Heart right ventricle (tissue), 16 donors: Measurements from ENCODE around the gene NANOS3. TPM values are rescaled to one million over a fixed set of nuclear protein-coding genes. Genes with fewer than 3 reads are reported as not detected.

Experiments
- ATAC-seq, 8 donors: fragments of 200-7000 bp; cut with Tn5 transposase; one replicate each; pipeline ENCODE4 v1.9.1; 2020; ENCODE audit warnings: mild to moderate bottlenecking in 8 of 8, moderate library complexity in 8 of 8, moderate number of reproducible peaks in 1 of 8
- DNase-seq, 2 donors: peaks; one replicate each; pipeline ENCODE4 v3.0.0-alpha.2; 2020
- H3K27ac ChIP-seq, 10 donors: fragments of 200-600 bp; sonication (generic) in 2 of 10; one replicate each; pipeline versions ENCODE4 v1.5.0 to v1.8.0; 2020 to 2022; ENCODE audit warnings: mild to moderate bottlenecking in 3 of 10
- H3K27me3 ChIP-seq, 7 donors: fragments of 200-600 bp; one replicate each; pipeline ENCODE4 v1.8.0; 2021 to 2022; ENCODE audit warnings: mild to moderate bottlenecking in 2 of 7
- H3K36me3 ChIP-seq, 9 donors: fragments of 200-600 bp; sonication (generic) in 1 of 9; one replicate each; pipeline versions ENCODE4 v1.5.0 to v1.8.0; 2020 to 2022; ENCODE audit warnings: mild to moderate bottlenecking in 2 of 9
- H3K4me1 ChIP-seq, 9 donors: fragments of 200-600 bp; sonication (generic) in 1 of 9; one replicate each; pipeline versions ENCODE4 v1.5.0 to v1.8.0; 2020 to 2022; ENCODE audit warnings: mild to moderate bottlenecking in 4 of 9
- H3K4me3 ChIP-seq, 10 donors: fragments of 200-600 bp; sonication (generic) in 2 of 10; one replicate each; pipeline versions ENCODE4 v1.5.0 to v1.8.0; 2020 to 2022; ENCODE audit warnings: mild to moderate bottlenecking in 7 of 10, moderate library complexity in 2 of 10
- H3K9me3 ChIP-seq, 11 donors: fragments of 200-600 bp in 10 of 11; sonication (generic) in 2 of 11; one replicate each; pipeline versions ENCODE4 v1.5.0 to v1.8.0; 2013 to 2022; ENCODE audit warnings: mild to moderate bottlenecking in 2 of 11, control low read depth in 1 of 11, moderate library complexity in 1 of 11
- WGBS, 2 donors: extraction: QIAGEN DNeasy Blood & Tissue Kit; methylation state at CpG; one replicate each; pipeline ENCODE4 v1.1.7; 2013; ENCODE audit warnings: inconsistent platforms in 1 of 2; 5-methylcytosine and 5-hydroxymethylcytosine counted together
- intact Hi-C, 10 donors: fragments of 100-400 bp; cut with DNase I; formaldehyde crosslinking; loops; one replicate each; pipeline versions ENCODE4 v1.11.1 to v1.14.2; 2022
- polyA plus RNA-seq, 2 donors: library from polyadenylated mRNA; stranded (reverse); fragments of 200-250 nt; gene quantifications; one replicate each; pipeline ENCODE4 v1.2.3, GENCODE V29; 2013
- total RNA-seq, 10 donors: library from RNA; stranded (reverse); fragmentation: NEBNext Ultra II Directional in 3 of 10; extraction: Animal tissue kit (Norgen Biotek cat#: 25700) in 3 of 10; gene quantifications; one replicate each; pipeline versions ENCODE4 v1.2.1 to v1.2.4, GENCODE V29; 2021 to 2023
- TF ChIP-seq, protein P1 (sequence below), 9 donors: fragments of 200-600 bp; sonication (generic) in 2 of 9; IDR thresholded peaks; one replicate each; pipeline versions ENCODE4 v1.5.0 to v1.8.0; 2021 to 2022; ENCODE audit warnings: antibody characterized with exemption in 9 of 9, mild to moderate bottlenecking in 5 of 9, moderate library complexity in 1 of 9
- donor health status: Arrhythmogenic right ventricular cardiomyopathy.
- donor health status: ischemic (EF 13 %, LVEDD 7.1; RV severe dilation, severe dysfunction).
- donor health status: healthy with polysubstance abuse.
- donor health status: DM: no; HTN: yes; CAD: no.
- donor health status: DM: no; HTN: no; CAD: no.
- donor health status: ischemic (EF 25% LVEDD 6.9; RV normal size, moderate dysfunction).
- donor health status: ischemic (EF 25% LVEDD 5.7; RV mildly dilated, moderate dysfunction).
- donor health status: healthy.
- donor health status: DM: yes; HTN: yes; CAD: no.
- donor health status: Ischemic cardiomyopathy.
- donor health status: ischemic (EF 35%, LVEDD 5.7; RV mildly dilated, moderate dysfunction).
- donor health status: nonischemic (EF 11% LVEDD 7.7; RV severe dilation, severe dysfunction).
- donor health status: DM: yes; HTN: yes; CAD: no.
- donor health status: PGD.
- donor health status: ischemic (EF 29% LVEDD 5.4; RV normal size, mild dysfunction).
- donor health status: nonischemic (EF 23%, LVEDD 6.1; RV moderate dilation, normal function).

Gene NANOS3
- total and polyA plus RNA-seq, 12 donors: 0.37 to 2.9 (median 0.98) TPM; not detected in 4

DNA sequence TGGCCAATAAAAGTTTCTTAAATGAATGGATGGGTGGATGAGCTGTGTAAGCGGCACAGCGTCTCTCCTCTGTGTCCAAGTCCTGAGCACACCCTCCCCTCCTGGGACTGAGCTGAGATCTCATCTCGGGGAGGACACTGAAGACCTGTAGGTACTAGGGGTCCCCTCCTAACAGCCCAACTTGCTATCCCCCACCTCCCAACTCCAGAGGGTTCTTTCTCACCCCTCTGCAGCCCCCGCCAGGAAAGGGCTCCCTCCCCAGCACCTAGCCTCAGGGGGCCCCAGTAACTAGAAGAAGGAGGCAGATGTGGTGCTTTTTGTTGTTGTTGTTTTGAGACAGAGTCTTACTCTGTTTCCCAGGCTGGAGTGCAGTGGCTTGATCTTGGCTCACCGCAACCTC, 1.1 kb upstream of the NANOS3 start:
- Histone ChIP-seq H3K9me3 (no peaks in the 10 kb centered on the region), H3K27me3 (peaks cover 0 to 20% (median 0%) of the 10 kb centered on the region in 7 donors), H3K27ac (no peak overlapping the region), H3K4me3 (no peak overlapping the region), H3K4me1 (peaks cover 0 to 23% (median 11%) of the 10 kb centered on the region in 9 donors), H3K36me3 (no peaks in the 10 kb centered on the region)
- TF ChIP-seq, protein P1, sequence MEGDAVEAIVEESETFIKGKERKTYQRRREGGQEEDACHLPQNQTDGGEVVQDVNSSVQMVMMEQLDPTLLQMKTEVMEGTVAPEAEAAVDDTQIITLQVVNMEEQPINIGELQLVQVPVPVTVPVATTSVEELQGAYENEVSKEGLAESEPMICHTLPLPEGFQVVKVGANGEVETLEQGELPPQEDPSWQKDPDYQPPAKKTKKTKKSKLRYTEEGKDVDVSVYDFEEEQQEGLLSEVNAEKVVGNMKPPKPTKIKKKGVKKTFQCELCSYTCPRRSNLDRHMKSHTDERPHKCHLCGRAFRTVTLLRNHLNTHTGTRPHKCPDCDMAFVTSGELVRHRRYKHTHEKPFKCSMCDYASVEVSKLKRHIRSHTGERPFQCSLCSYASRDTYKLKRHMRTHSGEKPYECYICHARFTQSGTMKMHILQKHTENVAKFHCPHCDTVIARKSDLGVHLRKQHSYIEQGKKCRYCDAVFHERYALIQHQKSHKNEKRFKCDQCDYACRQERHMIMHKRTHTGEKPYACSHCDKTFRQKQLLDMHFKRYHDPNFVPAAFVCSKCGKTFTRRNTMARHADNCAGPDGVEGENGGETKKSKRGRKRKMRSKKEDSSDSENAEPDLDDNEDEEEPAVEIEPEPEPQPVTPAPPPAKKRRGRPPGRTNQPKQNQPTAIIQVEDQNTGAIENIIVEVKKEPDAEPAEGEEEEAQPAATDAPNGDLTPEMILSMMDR (IDR thresholded peaks at IDR 0.05): no peak
- 95 to 96% methylated on average over 5 of the region's 5 CpGs for WGBS, 2 donors
- intact Hi-C loops: loop anchor here in 2 of 10 donors (5.0 to 10.0 kb wide), 2 partner anchors 196 to 271 kb away; partner anchors contain the start of gene MISP3 (in 1 of the 2)
- no peak for ATAC-seq
- no peak for DNase-seq

GRCh38 chr19:13877303-13877702, 369 bp downstream of the NANOS3 start:
- no peak overlapping the region for H3K27ac ChIP-seq
- WGBS, 2 donors: 90 to 92% methylated on average over 27 of the region's 27 CpGs
- no peak for ATAC-seq
- TF ChIP-seq, protein P1 (IDR thresholded peaks at IDR 0.05): no peak
- intact Hi-C loops: loop anchor here in 2 of 10 donors (5.0 to 10.0 kb wide), 2 partner anchors 195 to 273 kb away; partner anchors contain the start of gene MISP3 (in 1 of the 2)
- H3K9me3 ChIP-seq: no peaks in the 10 kb centered on the region
- peaks cover 0 to 37% (median 26%) of the 10 kb centered on the region in 9 donors for H3K4me1 ChIP-seq
- no peaks in the 10 kb centered on the region for H3K36me3 ChIP-seq
- no peak overlapping the region for H3K4me3 ChIP-seq
- DNase-seq: no peak
- peaks cover 0 to 18% (median 0%) of the 10 kb centered on the region in 7 donors for H3K27me3 ChIP-seq

GRCh38 chr19:13880059-13881043, 3.4 kb downstream of the NANOS3 start:
- no peaks in the 10 kb centered on the region for H3K9me3 ChIP-seq
- H3K4me3 ChIP-seq: peak overlapping the region in 7 of 10 donors; percentile 22 to 37 (median 29)

More at GRCh38 chr19:13880059-13881043, 3.4 kb downstream of the NANOS3 start:
- peaks cover 0 to 36% (median 28%) of the 10 kb centered on the region in 9 donors for H3K4me1 ChIP-seq
- DNase-seq: peak; percentile 97 to 99
- TF ChIP-seq, protein P1 (IDR thresholded peaks at IDR 0.05): peak in 8 of 9 donors; percentile 99 to 100 (median 99)
- ATAC-seq: peak; percentile 95 to 97 (median 97)
- intact Hi-C loops: loop anchor here (1.0 to 10.0 kb wide), 19 partner anchors 72 to 467 kb away; partner anchors contain the start of genes DCAF15 (in 3 of the 10), MISP3 (in 3 of the 10), ASF1B (in 2 of the 10) and IL27RA (in 2 of the 10)
- H3K27me3 ChIP-seq: no peaks in the 10 kb centered on the region
- peak overlapping the region in 9 of 10 donors; percentile 5 to 87 (median 70) for H3K27ac ChIP-seq
- no peaks in the 10 kb centered on the region for H3K36me3 ChIP-seq
- WGBS, 2 donors: 7 to 8% methylated on average over 34 of the region's 34 CpGs
